Neural cell (in vitro differentiated cells): ENCODE data around the gene PPP3CA.

Experiments used
- CTCF ChIP-seq: fragments of 450-650 bp; IDR thresholded peaks from 2 replicates; pipeline ENCODE4 v1.5.1; 2014; ENCODE audit warnings: antibody characterized with exemption, mild to moderate bottlenecking, moderate library complexity; ENCODE audit not compliant: poor library complexity, severe bottlenecking
- EZH2 ChIP-seq: fragments of 200-600, 300-800 bp; shearing (Covaris generic), sonication (generic); IDR thresholded peaks from 2 replicates; pipeline ENCODE4 v1.6.1; 2014; ENCODE audit warnings: antibody characterized with exemption, low read length, borderline replicate concordance, mild to moderate bottlenecking; ENCODE audit not compliant: insufficient read depth, poor library complexity, severe bottlenecking
- POLR2AphosphoS5 ChIP-seq: IDR thresholded peaks from 2 replicates; pipeline ENCODE4 v1.6.1; 2012

DNA sequence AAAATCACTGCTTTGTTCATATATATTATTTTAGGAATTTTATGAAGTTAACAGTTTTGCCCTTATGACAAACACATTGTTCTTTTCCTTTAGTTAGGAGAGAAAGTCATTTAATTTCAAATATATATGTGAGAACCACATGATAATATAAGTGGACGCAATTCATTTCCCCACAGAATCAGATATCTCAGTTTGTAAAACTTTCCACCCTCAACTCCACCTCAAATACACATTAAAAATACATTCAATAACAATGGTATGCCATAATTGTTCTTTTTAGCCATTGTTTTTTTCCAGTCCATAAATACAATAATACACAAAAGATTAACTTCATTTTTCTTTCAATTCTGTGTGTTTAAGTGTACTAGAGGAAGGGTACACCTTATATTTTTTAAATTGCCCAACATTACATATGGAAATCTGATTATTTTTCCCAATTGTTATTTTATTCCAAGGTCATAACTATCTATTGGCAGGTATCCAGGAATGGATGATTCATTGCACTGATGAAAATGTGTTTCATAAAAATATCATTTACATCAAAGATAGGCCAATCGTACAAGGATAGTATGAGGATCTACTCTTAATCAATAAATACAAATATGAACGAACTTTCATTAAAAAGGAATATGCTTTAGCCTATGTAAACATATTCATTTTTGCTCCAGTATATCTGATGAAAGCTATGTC is 125.0 kb downstream of the PPP3CA start:
- TF ChIP-seq CTCF: no peak
- TF ChIP-seq EZH2: no peak
- no peak for TF ChIP-seq POLR2AphosphoS5
